ENCODE data around the gene TIMM29.

Gene TIMM29

DNA sequence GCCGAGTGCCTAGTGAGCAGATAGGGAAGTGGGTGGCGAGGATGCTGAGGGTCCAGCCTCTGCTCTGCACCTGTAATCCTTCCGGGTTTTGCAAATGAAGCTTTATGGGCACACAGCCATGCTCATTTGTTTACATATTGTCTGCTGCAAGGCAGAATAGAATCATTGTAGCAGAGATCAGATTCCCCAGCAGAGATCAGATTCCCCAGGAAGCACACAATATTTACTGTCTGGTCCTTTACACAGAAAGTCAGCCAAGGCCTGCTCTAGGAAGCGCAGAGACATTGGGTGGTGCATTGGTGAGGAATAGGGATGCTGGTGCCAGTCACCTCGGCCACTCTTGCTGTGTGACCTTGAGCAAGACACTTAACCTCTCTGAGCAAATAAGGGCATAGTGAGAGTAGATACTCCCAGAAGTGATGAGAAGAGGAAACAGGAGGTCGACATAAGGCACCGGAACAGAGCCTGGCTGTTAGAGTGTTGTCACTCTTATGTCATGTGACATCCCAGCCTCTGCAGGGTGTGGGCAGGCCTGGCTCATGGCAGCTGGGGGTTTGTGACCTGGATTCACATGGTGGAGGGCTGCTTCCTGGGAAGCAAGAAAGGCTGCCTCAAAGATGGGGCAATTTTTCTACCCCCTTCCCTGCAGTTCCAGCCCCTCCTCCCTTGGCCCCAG is 31.6 kb upstream of the TIMM29 start:
- no peaks in the 10 kb centered on the region for H3K9me3 Mint-ChIP-seq (ENCODE audit: low read depth)
- no peaks in the 10 kb centered on the region for H3K36me3 Mint-ChIP-seq
- peaks cover 4% of the 10 kb centered on the region for H3K4me1 Mint-ChIP-seq (ENCODE audit: low read depth)
- H3K27me3 Mint-ChIP-seq = no peaks in the 10 kb centered on the region
- no peak overlapping the region for H3K4me3 Mint-ChIP-seq
- no peak overlapping the region for H3K27ac Mint-ChIP-seq

DNA sequence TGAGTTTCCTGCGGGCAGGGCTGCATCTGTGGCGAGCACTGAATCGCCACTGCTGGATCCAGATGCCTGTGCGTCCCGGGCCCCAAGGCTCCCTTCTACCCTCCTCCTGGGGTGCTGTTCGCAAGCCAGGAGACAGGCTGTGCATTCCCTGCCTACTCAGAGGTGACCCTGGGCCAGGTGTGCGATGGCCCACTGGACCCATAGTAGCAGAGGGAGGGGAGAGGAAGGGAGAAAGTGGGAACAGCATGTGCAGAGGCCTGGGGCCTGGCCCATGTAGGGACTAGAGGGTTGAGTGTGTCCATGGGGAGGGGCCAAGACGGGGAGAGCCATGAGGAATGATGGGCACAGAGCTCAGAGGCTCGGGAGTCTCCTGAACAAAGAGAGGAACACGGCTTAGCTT is 30.0 kb upstream of the TIMM29 start:
- Mint-ChIP-seq H3K27ac (no peak overlapping the region), H3K36me3 (peaks cover 4% of the 10 kb centered on the region), H3K27me3 (no peaks in the 10 kb centered on the region), H3K4me3 (no peak overlapping the region), H3K9me3 (ENCODE audit: low read depth) (no peaks in the 10 kb centered on the region), H3K4me1 (ENCODE audit: low read depth) (peaks cover 4% of the 10 kb centered on the region)

DNA sequence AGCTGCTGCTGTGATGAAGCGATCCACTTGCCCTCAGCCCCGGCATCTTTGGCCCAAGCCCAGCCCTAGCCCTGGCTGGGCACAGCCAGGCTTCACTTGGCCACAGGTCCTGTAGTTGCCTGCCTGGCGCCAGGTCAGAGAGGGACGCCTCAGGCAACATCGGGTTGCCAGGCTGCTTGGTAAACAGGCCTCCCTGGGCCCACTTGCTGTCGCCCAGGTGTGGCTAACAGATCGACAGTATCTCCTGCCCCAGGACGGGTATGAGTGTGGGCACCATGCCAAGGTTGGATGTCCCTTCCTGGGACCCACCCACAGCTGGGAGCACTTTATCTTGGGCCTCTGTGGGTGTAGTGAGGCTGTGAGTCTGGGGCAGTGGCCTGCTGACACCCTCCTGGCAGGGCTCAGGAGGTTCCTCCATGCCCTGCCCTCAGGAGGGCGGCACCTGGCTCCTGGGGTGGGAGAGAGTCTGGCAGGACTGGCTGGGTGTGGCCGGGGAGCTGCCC is 29.4 kb upstream of the TIMM29 start:
- Mint-ChIP-seq H3K4me3 (no peak overlapping the region), H3K4me1 (ENCODE audit: low read depth) (peaks cover 4% of the 10 kb centered on the region), H3K27ac (no peak overlapping the region), H3K27me3 (no peaks in the 10 kb centered on the region), H3K36me3 (peaks cover 4% of the 10 kb centered on the region), H3K9me3 (ENCODE audit: low read depth) (no peaks in the 10 kb centered on the region)

DNA sequence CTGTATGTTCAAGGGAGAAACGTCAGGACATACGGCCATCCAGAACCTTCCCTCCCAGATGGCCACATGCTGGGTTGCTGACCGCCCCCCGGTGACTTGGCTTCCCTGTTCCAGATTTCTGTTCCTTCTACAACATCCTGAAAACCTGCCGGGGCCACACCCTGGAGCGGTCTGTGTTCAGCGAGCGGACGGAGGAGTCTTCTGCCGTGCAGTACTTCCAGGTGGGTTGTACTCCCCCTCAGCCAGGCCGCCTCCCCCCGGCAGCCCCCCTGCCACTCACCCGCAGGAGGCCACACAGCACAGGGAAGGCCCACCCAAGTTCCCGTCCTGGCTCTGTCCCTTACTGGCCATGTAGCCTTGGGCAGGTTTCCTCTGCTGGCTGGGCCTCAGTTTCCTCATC is 20.7 kb upstream of the TIMM29 start:
- Mint-ChIP-seq H3K9me3 (ENCODE audit: low read depth) (no peaks in the 10 kb centered on the region), H3K27ac (no peak overlapping the region), H3K36me3 (peaks cover 5% of the 10 kb centered on the region), H3K4me1 (ENCODE audit: low read depth) (no peaks in the 10 kb centered on the region), H3K27me3 (no peaks in the 10 kb centered on the region), H3K4me3 (no peak overlapping the region)

DNA sequence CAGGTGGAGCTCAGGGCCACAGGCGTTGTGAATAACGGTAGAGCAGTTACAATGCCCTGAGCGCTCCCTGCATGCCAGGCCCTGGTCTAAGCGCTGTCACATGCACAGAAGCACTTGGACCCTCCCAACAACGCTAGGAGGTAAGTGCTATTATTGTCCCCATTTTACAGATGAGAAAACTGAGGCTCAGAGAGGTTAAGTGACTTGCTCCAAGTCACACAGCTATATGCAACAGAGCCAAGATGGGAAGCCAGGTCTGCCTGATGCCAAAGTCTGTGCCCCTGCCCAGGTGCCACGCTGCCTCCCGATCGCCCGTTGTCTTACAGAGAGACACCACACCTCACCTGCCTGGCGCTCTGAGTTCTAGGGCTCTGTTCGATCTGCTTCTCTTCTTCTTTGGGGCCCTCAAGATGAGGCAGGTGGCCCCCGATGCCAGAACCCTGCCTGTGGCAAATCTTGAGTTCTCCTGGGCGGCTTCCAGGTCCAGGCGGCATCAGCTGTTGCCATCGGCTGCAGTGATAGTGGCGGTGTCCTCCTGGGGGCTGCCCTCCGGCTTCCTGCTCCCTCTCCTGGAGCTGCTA is 20.1 kb upstream of the TIMM29 start:
- Mint-ChIP-seq H3K27me3 (no peaks in the 10 kb centered on the region), H3K27ac (no peak overlapping the region), H3K9me3 (ENCODE audit: low read depth) (no peaks in the 10 kb centered on the region), H3K36me3 (peaks cover 3% of the 10 kb centered on the region), H3K4me3 (no peak overlapping the region), H3K4me1 (ENCODE audit: low read depth) (no peaks in the 10 kb centered on the region)

DNA sequence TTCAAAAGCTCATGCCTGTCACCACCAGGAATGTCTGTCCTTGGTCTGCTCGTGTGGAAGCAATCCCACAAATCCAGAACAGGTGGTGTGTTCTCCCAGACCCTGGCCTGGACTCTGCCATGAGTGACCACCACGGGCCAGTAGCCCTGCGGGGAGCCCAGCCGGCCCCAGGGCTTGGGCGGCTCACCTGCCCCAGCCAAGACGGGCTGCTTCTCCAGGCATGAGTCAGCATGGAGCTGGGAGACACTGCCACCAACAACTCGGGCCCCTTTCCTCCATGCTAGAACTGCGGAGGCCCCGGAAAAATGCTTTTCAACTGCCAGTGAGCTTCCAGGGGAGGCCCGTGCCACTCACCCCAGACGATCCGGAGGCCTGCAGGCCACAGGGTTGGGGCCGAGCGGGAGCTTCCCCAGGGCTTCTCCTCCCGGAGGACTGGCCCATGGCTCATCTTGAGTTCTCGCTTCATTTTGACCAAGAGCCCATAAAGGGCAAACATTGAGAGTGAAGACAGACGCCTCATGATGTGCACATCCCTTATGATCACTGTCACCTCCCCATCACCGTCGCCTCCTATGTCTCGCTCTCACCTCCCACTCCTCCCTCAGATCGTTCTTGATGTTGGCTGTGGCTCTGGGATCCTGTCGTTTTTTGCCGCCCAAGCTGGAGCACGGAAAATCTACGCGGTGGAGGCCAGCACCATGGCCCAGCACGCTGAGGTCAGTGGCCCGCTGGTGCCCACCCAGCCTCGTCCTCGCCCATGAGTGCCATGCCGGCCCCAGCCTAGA is 16.8 kb upstream of the TIMM29 start:
- Mint-ChIP-seq H3K4me1 (ENCODE audit: low read depth) (no peaks in the 10 kb centered on the region), H3K27me3 (no peaks in the 10 kb centered on the region), H3K4me3 (no peak overlapping the region), H3K27ac (no peak overlapping the region), H3K9me3 (ENCODE audit: low read depth) (no peaks in the 10 kb centered on the region), H3K36me3 (peaks cover 3% of the 10 kb centered on the region)

DNA sequence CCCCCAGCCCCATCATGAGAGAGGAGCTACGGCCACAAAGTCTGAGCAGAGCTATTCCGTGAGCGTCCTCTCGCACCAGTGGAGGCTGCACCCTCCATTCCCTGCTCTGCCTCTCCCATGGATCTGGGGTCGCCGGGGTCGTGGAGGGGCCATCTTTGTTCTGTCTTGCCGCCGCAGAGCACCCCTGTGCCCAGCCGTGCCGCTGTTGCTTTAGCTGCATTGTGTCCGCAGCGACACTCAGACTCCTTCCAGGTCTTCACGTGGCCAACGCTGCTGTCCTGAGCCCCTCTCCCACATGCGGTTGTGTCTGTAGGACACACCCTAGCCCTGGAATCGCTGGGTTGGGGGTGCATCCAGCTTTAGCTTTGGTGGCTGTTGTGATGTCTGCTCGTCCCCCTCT is 16.0 kb upstream of the TIMM29 start:
- Mint-ChIP-seq H3K36me3 (peaks cover 3% of the 10 kb centered on the region), H3K4me1 (ENCODE audit: low read depth) (no peaks in the 10 kb centered on the region), H3K27me3 (no peaks in the 10 kb centered on the region), H3K9me3 (ENCODE audit: low read depth) (no peaks in the 10 kb centered on the region), H3K4me3 (no peak overlapping the region), H3K27ac (no peak overlapping the region)

DNA sequence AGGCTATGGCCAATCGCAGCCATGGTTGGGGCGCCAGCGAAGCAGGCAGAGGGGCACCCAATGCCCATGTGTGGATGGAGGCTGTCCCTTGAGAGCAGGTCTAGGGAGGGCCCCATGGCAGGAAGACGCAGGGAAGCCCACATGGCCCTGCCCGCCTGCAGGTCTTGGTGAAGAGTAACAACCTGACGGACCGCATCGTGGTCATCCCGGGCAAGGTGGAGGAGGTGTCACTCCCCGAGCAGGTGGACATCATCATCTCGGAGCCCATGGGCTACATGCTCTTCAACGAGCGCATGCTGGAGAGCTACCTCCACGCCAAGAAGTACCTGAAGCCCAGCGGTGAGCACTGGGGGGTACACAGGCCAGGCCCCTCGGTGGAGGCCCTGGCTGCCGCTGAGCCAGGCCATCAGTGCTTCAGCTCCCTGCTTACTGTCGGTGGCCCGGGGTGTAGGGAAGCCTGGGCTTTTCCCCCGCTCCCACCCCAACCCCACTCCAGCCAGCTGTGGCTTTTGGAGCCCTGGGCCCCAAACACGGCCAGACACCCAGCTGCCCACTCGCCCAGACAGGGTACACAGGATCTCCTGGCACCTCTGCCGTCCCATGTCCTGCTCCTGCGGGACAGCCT is 14.8 kb upstream of the TIMM29 start:
- no peak overlapping the region for H3K4me3 Mint-ChIP-seq
- H3K27ac Mint-ChIP-seq = no peak overlapping the region
- no peaks in the 10 kb centered on the region for H3K4me1 Mint-ChIP-seq (ENCODE audit: low read depth)
- H3K36me3 Mint-ChIP-seq = peaks cover 3% of the 10 kb centered on the region
- no peaks in the 10 kb centered on the region for H3K27me3 Mint-ChIP-seq
- no peaks in the 10 kb centered on the region for H3K9me3 Mint-ChIP-seq (ENCODE audit: low read depth)

DNA sequence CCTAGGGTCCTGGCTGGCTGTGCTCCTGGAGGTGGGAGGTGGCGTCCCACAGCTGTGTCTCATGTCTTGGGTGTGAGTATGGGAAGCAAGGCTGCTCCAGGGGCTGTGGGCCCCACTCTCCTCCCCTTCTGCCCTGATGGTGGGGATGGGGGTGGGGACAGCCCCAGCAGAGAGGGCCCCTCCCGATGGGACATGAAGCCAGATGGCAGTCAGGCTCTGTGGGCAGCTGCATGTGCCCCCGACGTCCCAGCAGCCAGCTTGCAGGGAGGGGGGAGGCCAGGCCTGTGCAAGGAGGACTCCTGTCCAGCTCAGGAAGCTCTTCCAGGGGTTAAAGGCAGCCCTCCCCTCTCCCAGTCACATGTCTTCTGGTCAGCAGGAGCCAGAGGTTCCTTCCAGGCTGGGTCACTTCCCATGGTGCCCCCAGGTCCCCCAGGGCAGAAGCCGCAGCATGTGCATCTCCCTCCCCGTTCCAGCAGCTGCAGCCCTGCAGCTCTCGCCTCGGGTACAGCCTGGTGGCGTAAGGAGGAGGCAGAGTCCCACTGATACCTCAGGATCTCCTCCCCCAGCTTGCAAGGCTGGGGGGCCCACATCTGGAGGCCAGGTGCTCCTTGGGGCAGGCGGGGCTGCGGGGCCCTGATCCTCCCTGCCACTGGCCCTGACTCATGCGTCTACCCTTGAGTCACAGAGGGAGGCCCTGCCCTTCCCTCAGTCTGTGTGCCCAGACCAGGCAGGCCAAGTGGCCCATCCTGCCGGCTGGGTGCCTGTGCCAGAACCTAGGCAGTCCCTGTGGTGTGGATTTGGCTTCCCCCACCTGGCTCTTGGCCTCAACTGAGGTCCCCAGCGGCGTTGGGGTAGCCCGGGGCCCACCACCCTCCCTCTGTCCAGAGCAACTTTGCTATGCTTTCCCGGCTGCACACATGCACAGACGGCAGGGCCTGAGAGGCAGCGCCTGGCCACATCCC is 13.2 kb upstream of the TIMM29 start:
- no peak overlapping the region for H3K27ac Mint-ChIP-seq
- peaks cover 3% of the 10 kb centered on the region for H3K36me3 Mint-ChIP-seq
- no peaks in the 10 kb centered on the region for H3K4me1 Mint-ChIP-seq (ENCODE audit: low read depth)
- no peak overlapping the region for H3K4me3 Mint-ChIP-seq
- H3K27me3 Mint-ChIP-seq = no peaks in the 10 kb centered on the region
- no peaks in the 10 kb centered on the region for H3K9me3 Mint-ChIP-seq (ENCODE audit: low read depth)

DNA sequence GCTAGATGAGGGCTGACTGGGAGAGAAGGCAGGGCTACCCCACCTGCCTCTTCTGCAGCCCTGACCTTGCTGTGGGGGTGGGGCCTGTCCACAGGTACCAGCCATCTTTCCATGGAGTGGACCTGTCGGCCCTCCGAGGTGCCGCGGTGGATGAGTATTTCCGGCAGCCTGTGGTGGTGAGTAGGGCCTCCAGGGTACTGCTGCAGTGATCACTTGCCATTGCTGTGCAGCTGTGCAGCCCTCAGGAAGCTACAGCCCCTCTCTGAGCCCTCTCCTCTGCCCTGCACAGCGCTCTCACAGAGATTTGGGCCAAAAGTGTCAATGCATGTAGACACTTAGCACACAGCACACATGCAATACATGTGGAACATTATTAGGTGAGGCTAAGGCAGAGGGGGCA is 12.0 kb upstream of the TIMM29 start:
- Mint-ChIP-seq H3K27ac (no peak overlapping the region), H3K4me1 (ENCODE audit: low read depth) (no peaks in the 10 kb centered on the region), H3K4me3 (no peak overlapping the region), H3K36me3 (peaks cover 3% of the 10 kb centered on the region), H3K9me3 (ENCODE audit: low read depth) (no peaks in the 10 kb centered on the region), H3K27me3 (no peaks in the 10 kb centered on the region)

DNA sequence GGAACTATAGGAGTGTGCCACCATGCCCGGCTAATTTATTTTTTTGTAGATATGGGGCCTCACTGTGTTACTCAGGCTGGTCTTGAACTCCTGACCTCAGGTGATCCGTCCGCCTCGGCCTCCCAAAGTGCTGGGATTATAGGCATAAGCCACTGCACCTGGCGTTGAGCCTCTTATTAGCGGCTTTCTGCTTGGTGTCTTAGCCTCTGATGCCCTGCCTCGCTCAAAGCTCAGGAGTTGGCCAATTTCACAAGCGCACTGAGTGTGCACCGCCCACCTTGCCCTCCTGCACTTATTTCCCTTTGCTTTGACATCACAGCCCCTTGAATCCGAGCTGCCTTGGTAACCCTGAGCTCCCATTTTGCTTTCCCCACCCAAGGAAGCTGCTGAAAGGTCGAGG is 10.3 kb upstream of the TIMM29 start:
- Mint-ChIP-seq H3K4me1 (ENCODE audit: low read depth) (no peaks in the 10 kb centered on the region), H3K27ac (no peak overlapping the region), H3K9me3 (ENCODE audit: low read depth) (no peaks in the 10 kb centered on the region), H3K27me3 (no peaks in the 10 kb centered on the region), H3K4me3 (no peak overlapping the region), H3K36me3 (no peaks in the 10 kb centered on the region)

DNA sequence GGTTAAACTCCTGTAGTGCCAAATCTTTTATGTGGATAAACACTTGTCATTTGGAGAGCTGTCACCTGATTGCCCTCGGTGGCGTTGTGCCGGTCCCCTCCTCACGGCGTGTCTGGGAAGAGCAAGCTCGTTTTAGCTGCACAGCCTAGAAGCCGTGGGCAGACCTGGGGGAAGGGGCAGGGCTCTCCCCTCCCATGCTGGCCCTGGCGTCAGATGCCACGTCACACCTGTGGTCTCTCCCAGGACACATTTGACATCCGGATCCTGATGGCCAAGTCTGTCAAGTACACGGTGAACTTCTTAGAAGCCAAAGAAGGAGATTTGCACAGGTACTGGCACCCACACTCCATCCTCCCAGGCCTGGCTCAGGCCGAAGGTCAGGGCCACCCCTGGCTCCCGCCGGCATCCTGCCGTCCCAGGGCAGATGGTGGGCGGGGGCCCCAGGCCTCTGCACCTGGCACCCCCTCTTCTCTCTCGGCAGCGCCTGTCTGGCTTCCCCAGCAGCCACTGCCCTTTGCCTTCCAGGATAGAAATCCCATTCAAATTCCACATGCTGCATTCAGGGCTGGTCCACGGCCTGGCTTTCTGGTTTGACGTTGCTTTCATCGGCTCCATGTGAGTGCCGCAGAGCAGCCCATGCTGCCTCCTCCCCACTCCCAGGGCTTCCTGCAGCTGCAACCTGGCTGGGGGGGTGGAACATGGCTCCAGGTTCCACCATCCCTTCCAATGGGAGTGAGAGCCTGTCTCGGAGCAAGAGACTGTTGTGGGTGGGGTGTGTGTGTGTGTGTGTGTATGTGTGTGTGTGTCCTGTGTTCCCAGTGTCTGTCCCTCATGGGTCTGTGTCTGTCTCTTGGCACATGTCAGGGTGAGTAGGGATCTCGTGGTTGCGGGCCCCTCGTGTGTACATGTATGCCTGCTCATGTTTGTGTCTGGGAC is 9.0 kb upstream of the TIMM29 start:
- H3K9me3 Mint-ChIP-seq (ENCODE audit: low read depth) = no peaks in the 10 kb centered on the region
- H3K27ac Mint-ChIP-seq = no peak overlapping the region
- H3K27me3 Mint-ChIP-seq = no peaks in the 10 kb centered on the region
- H3K4me1 Mint-ChIP-seq (ENCODE audit: low read depth) = no peaks in the 10 kb centered on the region
- no peak overlapping the region for H3K4me3 Mint-ChIP-seq
- no peaks in the 10 kb centered on the region for H3K36me3 Mint-ChIP-seq

DNA sequence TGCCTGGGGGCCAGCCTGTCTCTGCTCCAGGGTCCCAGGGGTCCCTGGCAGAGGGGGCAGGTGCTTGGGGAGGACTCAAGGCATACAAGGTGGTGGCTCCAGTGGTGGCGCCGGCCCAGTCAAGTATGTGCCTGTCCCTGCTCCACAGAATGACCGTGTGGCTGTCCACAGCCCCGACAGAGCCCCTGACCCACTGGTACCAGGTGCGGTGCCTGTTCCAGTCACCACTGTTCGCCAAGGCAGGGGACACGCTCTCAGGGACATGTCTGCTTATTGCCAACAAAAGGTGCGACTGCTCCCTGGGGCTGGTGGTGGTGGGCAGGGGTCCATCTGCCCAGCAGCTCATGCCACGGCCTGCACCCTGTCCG is 8.3 kb upstream of the TIMM29 start:
- no peaks in the 10 kb centered on the region for H3K9me3 Mint-ChIP-seq (ENCODE audit: low read depth)
- H3K27ac Mint-ChIP-seq = no peak overlapping the region
- no peaks in the 10 kb centered on the region for H3K4me1 Mint-ChIP-seq (ENCODE audit: low read depth)
- H3K36me3 Mint-ChIP-seq = no peaks in the 10 kb centered on the region
- no peak overlapping the region for H3K4me3 Mint-ChIP-seq
- no peaks in the 10 kb centered on the region for H3K27me3 Mint-ChIP-seq

All from activated naive CD8-positive, alpha-beta T cell (primary cell).